Adipocyte (in vitro differentiated cells): ENCODE measurements around the gene PLK2.

ENCODE experiments used
- DNase-seq: peaks from one replicate; pipeline ENCODE4 v3.0.0-alpha.2; 2015; ENCODE audit warnings: low read depth
- H3K27me3 ChIP-seq: replicated peaks from 2 replicates; pipeline ENCODE4 v1.7.0; 2013; ENCODE audit warnings: mild to moderate bottlenecking, low read length, moderate library complexity; ENCODE audit not compliant: control insufficient read depth, insufficient read depth
- H3K36me3 ChIP-seq: 2 replicates; pipeline ENCODE4 v1.7.0; 2013; ENCODE audit warnings: low read length, mild to moderate bottlenecking, moderate library complexity; ENCODE audit not compliant: control insufficient read depth, insufficient read depth, severe bottlenecking
- H3K4me1 ChIP-seq: 2 replicates; pipeline ENCODE4 v1.7.0; 2013; ENCODE audit warnings: mild to moderate bottlenecking, low read length, moderate library complexity; ENCODE audit not compliant: control insufficient read depth, insufficient read depth
- H3K4me3 ChIP-seq: 2 replicates; pipeline ENCODE4 v1.7.0; 2013; ENCODE audit warnings: mild to moderate bottlenecking, low read length, moderate library complexity
- H3K9ac ChIP-seq: 2 replicates; pipeline ENCODE4 v1.7.0; 2013; ENCODE audit warnings: mild to moderate bottlenecking, low read length, moderate library complexity
- H3K9me3 ChIP-seq: 2 replicates; pipeline ENCODE4 v1.7.0; 2013; ENCODE audit warnings: mild to moderate bottlenecking, low read length, moderate library complexity; ENCODE audit not compliant: control insufficient read depth

PLK2 gene

GRCh38 chr5:58405175-58405574 lies 54.7 kb downstream of the PLK2 start:
- no peak overlapping the region for H3K9ac ChIP-seq
- H3K36me3 ChIP-seq = no peaks in the 10 kb centered on the region
- no peaks in the 10 kb centered on the region for H3K27me3 ChIP-seq
- H3K4me1 ChIP-seq = peaks cover 11% of the 10 kb centered on the region
- no peak overlapping the region for H3K4me3 ChIP-seq
- no peaks in the 10 kb centered on the region for H3K9me3 ChIP-seq
- DNase-seq = no peak

GRCh38 chr5:58404734-58405133 lies 55.2 kb downstream of the PLK2 start:
- H3K4me3 ChIP-seq = no peak overlapping the region
- no peak for DNase-seq
- H3K27me3 ChIP-seq = no peaks in the 10 kb centered on the region

More at GRCh38 chr5:58404734-58405133, 55.2 kb downstream of the PLK2 start:
- H3K36me3 ChIP-seq = no peaks in the 10 kb centered on the region
- peaks cover 11% of the 10 kb centered on the region for H3K4me1 ChIP-seq
- no peaks in the 10 kb centered on the region for H3K9me3 ChIP-seq
- H3K9ac ChIP-seq = no peak overlapping the region
